Trophoblast cell (in vitro differentiated cells and primary cell): ENCODE results near the gene PLXDC2.

Source experiments
- DNase-seq, 2 donors: peaks; one replicate each; pipeline ENCODE4 v3.0.0-alpha.2; 2016
- H2AFZ ChIP-seq: 2 replicates; pipeline ENCODE4 v1.6.1; 2013; ENCODE audit warnings: low read length, moderate library complexity, mild to moderate bottlenecking; ENCODE audit not compliant: insufficient read depth, poor library complexity
- H2AK5ac ChIP-seq: 2 replicates; pipeline ENCODE4 v1.6.1; 2013; ENCODE audit warnings: mild to moderate bottlenecking, low read length
- H2BK120ac ChIP-seq: 2 replicates; pipeline ENCODE4 v1.6.1; 2013; ENCODE audit warnings: low read length, mild to moderate bottlenecking, moderate library complexity; ENCODE audit not compliant: insufficient read depth, poor library complexity
- H2BK12ac ChIP-seq: 2 replicates; pipeline ENCODE4 v1.6.1; 2013; ENCODE audit warnings: mild to moderate bottlenecking, low read length, moderate library complexity
- H2BK5ac ChIP-seq: 2 replicates; pipeline ENCODE4 v1.6.1; 2013; ENCODE audit warnings: low read length, low read depth, moderate library complexity, mild to moderate bottlenecking; ENCODE audit not compliant: poor library complexity
- H3K14ac ChIP-seq: 2 replicates; pipeline ENCODE4 v1.6.1; 2013; ENCODE audit warnings: mild to moderate bottlenecking, low read length
- H3K18ac ChIP-seq: 2 replicates; pipeline ENCODE4 v1.6.1; 2013; ENCODE audit warnings: mild to moderate bottlenecking, low read length
- H3K23ac ChIP-seq: 2 replicates; pipeline ENCODE4 v1.6.1; 2013; ENCODE audit warnings: low read length
- H3K27ac ChIP-seq: 2 replicates; pipeline ENCODE4 v1.5.1; 2013; ENCODE audit warnings: low read depth, mild to moderate bottlenecking, inconsistent platforms, low read length, moderate library complexity
- H3K27me3 ChIP-seq: 2 replicates; pipeline ENCODE4 v1.6.1; 2013; ENCODE audit warnings: inconsistent platforms, mild to moderate bottlenecking, low read length, moderate library complexity; ENCODE audit not compliant: insufficient read depth
- H3K36me3 ChIP-seq, 2 experiments: 1 replicate in 1 of 2; 2 replicates in 1 of 2; pipeline ENCODE4 v1.6.1; 2013; ENCODE audit warnings: low read length in 2 of 2, mild to moderate bottlenecking in 2 of 2, moderate library complexity in 1 of 2; ENCODE audit not compliant: insufficient read depth in 2 of 2, control insufficient read depth in 1 of 2
- H3K4ac ChIP-seq: 2 replicates; pipeline ENCODE4 v1.6.1; 2013; ENCODE audit warnings: low read depth, mild to moderate bottlenecking, low read length, moderate library complexity
- H3K4me1 ChIP-seq, 2 experiments: 1 replicate in 1 of 2; 2 replicates in 1 of 2; pipeline ENCODE4 v1.6.1; 2013; ENCODE audit warnings: low read length in 2 of 2, mild to moderate bottlenecking in 2 of 2, moderate library complexity in 1 of 2; ENCODE audit not compliant: insufficient read depth in 2 of 2, control insufficient read depth in 1 of 2
- H3K4me2 ChIP-seq: 2 replicates; pipeline ENCODE4 v1.6.1; 2013; ENCODE audit warnings: inconsistent platforms, mild to moderate bottlenecking, low read length, moderate library complexity
- H3K4me3 ChIP-seq: 2 replicates; pipeline ENCODE4 v1.5.1; 2013; ENCODE audit warnings: mild to moderate bottlenecking, low read depth, low read length, inconsistent platforms
- H3K79me1 ChIP-seq: one replicate; pipeline ENCODE4 v1.6.1; 2013; ENCODE audit warnings: low read length
- H3K79me2 ChIP-seq: 2 replicates; pipeline ENCODE4 v1.6.1; 2013; ENCODE audit warnings: low read length, mild to moderate bottlenecking; ENCODE audit not compliant: control insufficient read depth, insufficient read depth, poor library complexity
- H3K9ac ChIP-seq: 2 replicates; pipeline ENCODE4 v1.6.1; 2013; ENCODE audit warnings: mild to moderate bottlenecking, low read length
- H3K9me3 ChIP-seq: 2 replicates; pipeline ENCODE4 v1.6.1; 2013; ENCODE audit warnings: low read depth, mild to moderate bottlenecking, control low read depth, inconsistent platforms, low read length; ENCODE audit not compliant: insufficient read depth
- H4K12ac ChIP-seq: 2 replicates; pipeline ENCODE4 v1.6.1; 2013; ENCODE audit warnings: low read depth, mild to moderate bottlenecking, low read length, moderate library complexity
- H4K8ac ChIP-seq: 2 replicates; pipeline ENCODE4 v1.6.1; 2013; ENCODE audit warnings: low read depth, mild to moderate bottlenecking, low read length, moderate library complexity
- H4K91ac ChIP-seq: one replicate; pipeline ENCODE4 v1.6.1; 2013; ENCODE audit warnings: low read depth, mild to moderate bottlenecking, low read length, moderate library complexity
- WGBS: extraction: QIAGEN DNeasy Blood & Tissue Kit; methylation state at CpG from one replicate; pipeline ENCODE4 v1.1.7; 2013; ENCODE audit warnings: missing lambda C conversion rate; ENCODE audit not compliant: insufficient read length, insufficient coverage; ENCODE audit errors: extremely low coverage; 5-methylcytosine and 5-hydroxymethylcytosine counted together

PLXDC2 gene

GRCh38 chr10:19865676-19866075 lies 49.4 kb downstream of the PLXDC2 start:
- no peak for DNase-seq
- Histone ChIP-seq H2BK5ac (no peak overlapping the region), H4K8ac (no peak overlapping the region), H3K14ac (no peak overlapping the region), H3K36me3 (no peaks in the 10 kb centered on the region), H3K79me2 (no peaks in the 10 kb centered on the region), H2BK12ac (no peak overlapping the region), H3K4ac (no peak overlapping the region), H3K23ac (no peak overlapping the region), H2AK5ac (no peak overlapping the region), H3K18ac (no peak overlapping the region), H2BK120ac (no peak overlapping the region), H3K9ac (no peak overlapping the region), H4K91ac (no peak overlapping the region), H3K4me1 (no peaks in the 10 kb centered on the region), H3K27ac (no peak overlapping the region), H3K27me3 (no peaks in the 10 kb centered on the region), H3K4me3 (no peak overlapping the region), H3K79me1 (no peaks in the 10 kb centered on the region), H4K12ac (no peak overlapping the region), H3K9me3 (no peaks in the 10 kb centered on the region), H2AFZ (no peak overlapping the region), H3K4me2 (no peak overlapping the region)

DNA sequence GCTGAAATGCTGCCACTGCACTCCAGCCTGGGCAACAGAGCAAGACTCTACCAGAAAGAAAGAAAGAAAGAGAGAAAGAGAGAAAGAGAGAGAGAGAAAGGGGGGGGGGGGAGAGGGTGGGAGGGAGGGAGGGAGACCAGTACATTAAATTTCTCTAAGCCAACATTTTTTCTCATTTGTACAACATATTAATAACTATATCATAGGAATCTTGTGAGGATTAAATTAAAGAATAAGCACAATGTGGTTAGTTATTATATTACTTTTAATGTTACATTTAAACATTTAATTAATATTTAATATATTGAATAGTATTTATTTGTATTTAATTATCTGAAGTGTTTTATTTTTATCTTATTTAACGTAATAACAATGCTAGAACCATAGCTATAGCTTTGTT lies 53.1 kb downstream of the PLXDC2 start:
- Histone ChIP-seq H2AK5ac (no peak overlapping the region), H3K14ac (no peak overlapping the region), H2BK120ac (no peak overlapping the region), H4K12ac (no peak overlapping the region), H3K18ac (no peak overlapping the region), H3K4ac (no peak overlapping the region), H3K23ac (no peak overlapping the region), H3K4me1 (no peaks in the 10 kb centered on the region), H3K27ac (no peak overlapping the region), H3K4me2 (no peak overlapping the region), H3K4me3 (no peak overlapping the region), H3K9me3 (no peaks in the 10 kb centered on the region), H3K79me1 (no peaks in the 10 kb centered on the region), H2BK12ac (no peak overlapping the region), H3K27me3 (no peaks in the 10 kb centered on the region), H2BK5ac (no peak overlapping the region), H3K79me2 (no peaks in the 10 kb centered on the region), H3K9ac (no peak overlapping the region), H2AFZ (no peak overlapping the region), H4K91ac (no peak overlapping the region), H4K8ac (no peak overlapping the region), H3K36me3 (peaks cover 0 to 2% of the 10 kb centered on the region in 2 experiments)
- no CpG with 5 or more reads among the region's 1 CpG for WGBS
- no peak for DNase-seq

DNA sequence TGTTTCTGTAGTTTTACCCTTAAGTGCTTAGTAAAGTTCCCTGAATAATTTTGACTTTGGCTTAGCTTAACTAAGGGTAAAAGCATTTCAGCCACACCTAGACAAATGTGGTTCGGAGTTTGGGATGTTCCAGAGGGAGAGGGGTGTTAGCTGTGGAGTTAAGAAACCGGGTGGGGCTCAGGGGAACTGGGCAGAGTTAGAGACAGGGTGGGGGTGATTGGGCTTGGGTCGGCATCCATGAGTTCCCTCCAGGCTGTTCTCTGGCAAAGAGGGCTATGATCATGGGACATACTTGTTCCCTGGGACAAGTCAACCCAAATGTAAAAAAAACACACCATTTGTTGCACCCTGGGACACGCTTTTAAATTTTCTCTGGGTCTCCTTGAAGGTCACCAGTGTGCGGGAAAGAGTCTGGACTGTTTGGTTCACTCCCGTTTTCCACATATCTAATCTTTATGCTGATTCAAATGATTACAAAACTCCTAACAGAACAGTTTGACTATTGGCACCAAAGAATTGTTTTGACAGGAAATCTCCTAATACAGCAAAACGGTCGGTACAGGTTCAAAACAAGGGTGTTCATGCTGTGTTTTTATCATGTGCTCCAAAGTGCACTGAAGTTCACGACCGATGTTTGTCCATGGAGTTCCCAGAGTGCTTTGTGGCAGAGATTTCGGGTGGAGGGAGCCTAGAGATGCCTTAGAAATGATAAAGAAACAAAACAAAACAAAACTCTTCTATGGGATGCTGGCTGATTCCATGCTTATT lies 56.5 kb downstream of the PLXDC2 start:
- Histone ChIP-seq H4K8ac (no peak overlapping the region), H3K4ac (no peak overlapping the region), H2BK120ac (no peak overlapping the region), H3K14ac (no peak overlapping the region), H3K36me3 (peaks cover 0 to 2% of the 10 kb centered on the region in 2 experiments), H3K23ac (no peak overlapping the region), H2BK5ac (no peak overlapping the region), H2AFZ (no peak overlapping the region), H3K79me2 (no peaks in the 10 kb centered on the region), H3K4me1 (no peaks in the 10 kb centered on the region), H3K27me3 (no peaks in the 10 kb centered on the region), H4K91ac (no peak overlapping the region), H3K18ac (no peak overlapping the region), H3K4me2 (no peak overlapping the region), H4K12ac (no peak overlapping the region), H2AK5ac (no peak overlapping the region), H3K9ac (no peak overlapping the region), H3K4me3 (no peak overlapping the region), H2BK12ac (no peak overlapping the region), H3K9me3 (no peaks in the 10 kb centered on the region), H3K79me1 (no peaks in the 10 kb centered on the region), H3K27ac (no peak overlapping the region)
- WGBS = no CpG with 5 or more reads among the region's 11 CpGs
- DNase-seq = no peak

- H3K79me1 ChIP-seq = no peaks in the 10 kb centered on the region
- no peak overlapping the region for H3K4ac ChIP-seq
- no peak overlapping the region for H2BK120ac ChIP-seq
- H2AK5ac ChIP-seq = no peak overlapping the region
- no peak overlapping the region for H4K91ac ChIP-seq
- DNase-seq = no peak
- H3K4me3 ChIP-seq = no peak overlapping the region
- no peak overlapping the region for H2BK12ac ChIP-seq
- H3K4me2 ChIP-seq = no peak overlapping the region
- H4K12ac ChIP-seq = no peak overlapping the region
- no peak overlapping the region for H3K23ac ChIP-seq
- no peak overlapping the region for H3K9ac ChIP-seq
- no peak overlapping the region for H3K18ac ChIP-seq
- H3K79me2 ChIP-seq = no peaks in the 10 kb centered on the region
- H2AFZ ChIP-seq = no peak overlapping the region
- H4K8ac ChIP-seq = no peak overlapping the region
- H2BK5ac ChIP-seq = no peak overlapping the region
- H3K14ac ChIP-seq = no peak overlapping the region
- WGBS = no CpG with 5 or more reads among the region's 3 CpGs
- H3K4me1 ChIP-seq = no peaks in the 10 kb centered on the region
- peaks cover 0 to 2% of the 10 kb centered on the region in 2 experiments for H3K36me3 ChIP-seq
- no peak overlapping the region for H3K27ac ChIP-seq
- H3K27me3 ChIP-seq = no peaks in the 10 kb centered on the region
- H3K9me3 ChIP-seq = no peaks in the 10 kb centered on the region
These were observed 58.0 kb downstream of the PLXDC2 start for GRCh38 chr10:19874190-19874589.
